HCT116 (cell line): ENCODE measurements around the gene COPB1. TPM values are rescaled to one million over a fixed set of nuclear protein-coding genes. Genes with fewer than 3 reads are reported as not detected.

ENCODE experiments used
- ATAC-seq: fragments of 200-7000 bp; cut with Tn5 transposase; 2 replicates; pipeline ENCODE4 v1.9.1; 2020; ENCODE audit warnings: mild to moderate bottlenecking, moderate library complexity
- BruUV-seq: library from RNA; stranded (reverse); fragments of 400-500 nt; replicated peaks from 2 replicates; lab custom pipeline; 2021; lab: Mats Ljungman, UMichigan
- CTCF ChIA-PET: fragments of 300-600 bp; sonication (Branson Sonifier 250); formaldehyde crosslinking; loops from one replicate; lab custom pipeline; 2021; ENCODE audit warnings: antibody characterized with exemption; lab: Charles Lee
- POLR2A ChIA-PET: fragments of 300-600, 350-600 bp; sonication (Branson Sonifier 250); formaldehyde crosslinking; loops from one replicate; lab custom pipeline; 2021; ENCODE audit warnings: antibody characterized with exemption; lab: Charles Lee
- RAD21 ChIA-PET, 2 experiments: fragments of 300-600 bp; sonication (Branson Sonifier 250); formaldehyde crosslinking; loops; one replicate each; lab custom pipeline; 2023; ENCODE audit warnings: low total read pairs in 2 of 2; ENCODE audit not compliant: uncharacterized antibody in 2 of 2, unreplicated experiment in 2 of 2, low non-redundant PET in 1 of 2; lab: Charles Lee
- DNase-seq: peaks from one replicate; pipeline ENCODE4 v3.0.0-alpha.2; 2010; ENCODE audit warnings: low read depth, low spot score
- H2AFZ ChIP-seq: fragments of 200-600 bp; shearing (Covaris generic), sonication (generic); 2 replicates; pipeline ENCODE4 v1.6.1; 2017; ENCODE audit warnings: low read depth, mixed run types, mixed read lengths, antibody characterized with exemption, low read length; ENCODE audit not compliant: poor library complexity, severe bottlenecking
- H3K27ac ChIP-seq: 2 replicates; pipeline ENCODE4 v1.5.1; 2012; ENCODE audit warnings: low read depth, low read length
- H3K27me3 ChIP-seq: fragments of 200-600 bp; sonication (generic); 2 replicates; pipeline ENCODE4 v1.6.1; 2016; ENCODE audit warnings: mixed run types, low read length, mixed read lengths; ENCODE audit not compliant: insufficient read depth
- H3K36me3 ChIP-seq, 2 experiments: fragments of 200-500 bp in 1 of 2; fragments of 200-600 bp in 1 of 2; sonication (Bioruptor generic) in 1 of 2; sonication (generic) in 1 of 2; 2 replicates each; pipeline versions ENCODE4 v1.5.1 to v1.6.1; 2014 to 2016; ENCODE audit warnings: low read length in 2 of 2, inconsistent platforms in 1 of 2, mixed read lengths in 1 of 2, mixed run types in 1 of 2; ENCODE audit not compliant: insufficient read depth in 2 of 2, control insufficient read depth in 1 of 2
- H3K4me1 ChIP-seq, 2 experiments: fragments of 200-600 bp in 1 of 2; sonication (generic) in 1 of 2; 2 replicates each; pipeline versions ENCODE4 v1.5.1 to v1.6.1; 2012 to 2017; ENCODE audit warnings: low read length in 2 of 2, inconsistent platforms in 1 of 2, mild to moderate bottlenecking in 1 of 2, mixed read lengths in 1 of 2, mixed run types in 1 of 2, moderate library complexity in 1 of 2; ENCODE audit not compliant: insufficient read depth in 2 of 2, control insufficient read depth in 1 of 2
- H3K4me2 ChIP-seq: fragments of 200-600 bp; sonication (generic); 2 replicates; pipeline ENCODE4 v1.6.1; 2017; ENCODE audit warnings: mixed run types, low read length, mixed read lengths
- H3K4me3 ChIP-seq, 2 experiments: fragments of 200-600 bp in 1 of 2; sonication (generic) in 1 of 2; replicated peaks in 1 of 2; 2 replicates each; pipeline ENCODE4 v1.5.1; 2011 to 2016; ENCODE audit warnings: low read length in 2 of 2, control low read depth in 1 of 2, low read depth in 1 of 2, mild to moderate bottlenecking in 1 of 2, mixed read lengths in 1 of 2, mixed run types in 1 of 2
- H3K79me2 ChIP-seq: fragments of 200-600 bp; sonication (generic); 2 replicates; pipeline ENCODE4 v1.6.1; 2017; ENCODE audit warnings: mild to moderate bottlenecking, mixed run types, low read length, moderate library complexity, mixed read lengths; ENCODE audit not compliant: insufficient read depth
- H3K9ac ChIP-seq: fragments of 200-600 bp; sonication (generic); 2 replicates; pipeline ENCODE4 v1.6.1; 2016; ENCODE audit warnings: low read length, mixed read lengths
- H3K9me2 ChIP-seq: fragments of 200-600 bp; sonication (generic), shearing (Covaris generic); 2 replicates; pipeline ENCODE4 v1.6.1; 2017; ENCODE audit warnings: mixed run types, mild to moderate bottlenecking, moderate library complexity; ENCODE audit not compliant: insufficient read depth
- H3K9me3 ChIP-seq, 2 experiments: fragments of 200-500 bp in 1 of 2; fragments of 200-600 bp in 1 of 2; sonication (Bioruptor generic) in 1 of 2; sonication (generic) in 1 of 2; 2 replicates each; pipeline ENCODE4 v1.6.1; 2014 to 2017; ENCODE audit warnings: low read length in 2 of 2, mixed read lengths in 2 of 2, inconsistent platforms in 1 of 2, low read depth in 1 of 2, mild to moderate bottlenecking in 1 of 2, mixed run types in 1 of 2, moderate library complexity in 1 of 2; ENCODE audit not compliant: control insufficient read depth in 1 of 2, insufficient read depth in 1 of 2
- H4K20me1 ChIP-seq: fragments of 200-600 bp; sonication (generic), shearing (Covaris generic); 2 replicates; pipeline ENCODE4 v1.6.1; 2017; ENCODE audit warnings: mixed run types, mild to moderate bottlenecking, moderate library complexity; ENCODE audit not compliant: insufficient read depth
- ATF3 ChIP-seq: IDR thresholded peaks from 2 replicates; pipeline ENCODE4 v1.6.1; 2012
- CBX3 ChIP-seq: IDR thresholded peaks from 2 replicates; pipeline ENCODE4 v1.6.1; 2012; ENCODE audit warnings: low read depth
- CEBPB ChIP-seq: IDR thresholded peaks from 2 replicates; pipeline ENCODE4 v1.6.1; 2012; ENCODE audit warnings: low read depth
- EGR1 ChIP-seq: IDR thresholded peaks from 2 replicates; pipeline ENCODE4 v1.6.1; 2012; ENCODE audit warnings: low read depth
- ELF1 ChIP-seq: IDR thresholded peaks from 2 replicates; pipeline ENCODE4 v1.6.1; 2012; ENCODE audit warnings: low read depth, borderline replicate concordance
- EZH2 ChIP-seq: fragments of 200-600 bp; sonication (generic); IDR thresholded peaks from 2 replicates; pipeline ENCODE4 v1.6.1; 2017; ENCODE audit warnings: antibody characterized with exemption, mixed run types
- FOSL1 ChIP-seq: IDR thresholded peaks from 2 replicates; pipeline ENCODE4 v1.6.1; 2012; ENCODE audit warnings: low read depth
- MAX ChIP-seq: IDR thresholded peaks from 2 replicates; pipeline ENCODE4 v1.6.1; 2012
- POLR2A ChIP-seq: IDR thresholded peaks from 2 replicates; pipeline ENCODE4 v1.7.0; 2011; ENCODE audit warnings: borderline replicate concordance; ENCODE audit not compliant: insufficient read depth, insufficient read length; ENCODE audit errors: extremely low read depth
- POLR2AphosphoS5 ChIP-seq: IDR thresholded peaks from 2 replicates; pipeline ENCODE4 v1.6.1; 2011; ENCODE audit warnings: mild to moderate bottlenecking, low read depth, low read length, moderate library complexity
- SIN3A ChIP-seq: IDR thresholded peaks from 2 replicates; pipeline ENCODE4 v1.6.1; 2012; ENCODE audit warnings: low read depth
- SRF ChIP-seq: IDR thresholded peaks from 2 replicates; pipeline ENCODE4 v1.6.1; 2012; ENCODE audit warnings: low read depth
- TCF7L2 ChIP-seq: IDR thresholded peaks from 2 replicates; pipeline ENCODE4 v1.7.0; 2011; ENCODE audit warnings: borderline replicate concordance, inconsistent platforms; ENCODE audit not compliant: insufficient read depth, insufficient read length; ENCODE audit errors: extremely low read depth
- ZBTB33 ChIP-seq: IDR thresholded peaks from 2 replicates; pipeline ENCODE4 v1.6.1; 2011; ENCODE audit warnings: mild to moderate bottlenecking, low read length, moderate library complexity; ENCODE audit not compliant: insufficient replicate concordance; ENCODE audit errors: extremely low read depth
- ZFX ChIP-seq: fragments of 450-650 bp; IDR thresholded peaks from 2 replicates; pipeline ENCODE4 v1.6.1; 2017
- intact Hi-C: fragments of 100-400 bp; cut with micrococcal nuclease; formaldehyde crosslinking; loops from 2 replicates; pipeline ENCODE4 v1.10.0; 2022
- total RNA-seq: library from RNA; stranded (reverse); gene quantifications from one replicate; pipeline ENCODE4 v1.2.1, GENCODE V29; 2021; ENCODE audit not compliant: unreplicated experiment

Gene COPB1
- total RNA-seq, 1 experiment from 2014 or later = 95.5 TPM

- no peak for TF ChIP-seq ATF3
- TF ChIP-seq SRF = no peak
- no peak for TF ChIP-seq ZFX
- TF ChIP-seq EGR1 = no peak
- TF ChIP-seq CEBPB = no peak
- TF ChIP-seq POLR2A = no peak
- no peak for TF ChIP-seq SIN3A
- TF ChIP-seq TCF7L2 = no peak
- no peak for TF ChIP-seq MAX
- no peak for TF ChIP-seq EZH2
Measured at GRCh38 chr11:14409891-14410290, 89.7 kb downstream of the COPB1 start (continued).

- BruUV-seq = no TSS peak
- CTCF ChIA-PET = interaction anchor here (1.4 kb wide), 1 partner anchor 11 kb away, joined by 3 read pairs; no protein-coding TSS in a partner anchor
Measured at GRCh38 chr11:14408612-14409011, 91.0 kb downstream of the COPB1 start.

More at GRCh38 chr11:14408612-14409011, 91.0 kb downstream of the COPB1 start:
- no peak overlapping the region for H2AFZ ChIP-seq
- RAD21 ChIA-PET = no interaction called here
- H3K4me3 ChIP-seq = no peak overlapping the region
- H3K79me2 ChIP-seq = no peaks in the 10 kb centered on the region
- no peak overlapping the region for H3K9ac ChIP-seq
- intact Hi-C loops = no loop called here
- no peaks in the 10 kb centered on the region for H3K9me3 ChIP-seq
- no peaks in the 10 kb centered on the region for H4K20me1 ChIP-seq
- H3K27ac ChIP-seq = no peak overlapping the region
- H3K27me3 ChIP-seq = no peaks in the 10 kb centered on the region
- no peaks in the 10 kb centered on the region for H3K36me3 ChIP-seq
- no peak overlapping the region for H3K4me2 ChIP-seq
- TF ChIP-seq EZH2 = no peak
- no peak for TF ChIP-seq ELF1
- TF ChIP-seq EGR1 = no peak
- no peak for TF ChIP-seq FOSL1
- TF ChIP-seq TCF7L2 = no peak
- TF ChIP-seq ZBTB33 = no peak
- no peak for TF ChIP-seq ATF3
- no peak for TF ChIP-seq POLR2A
- no peak for TF ChIP-seq CBX3
- no peak for TF ChIP-seq POLR2AphosphoS5
- POLR2A ChIA-PET = no interaction called here
- no peaks in the 10 kb centered on the region for H3K9me2 ChIP-seq
- no peaks in the 10 kb centered on the region for H3K4me1 ChIP-seq
- ATAC-seq (no peak), DNase-seq (no peak)

Other genes starting within 250 kb of the COPB1 start
- gene RRAS2, start 140.6 kb downstream of the COPB1 start, total RNA-seq = 54.5 TPM
- gene PSMA1, start 20.6 kb upstream of the COPB1 start, total RNA-seq = 211 TPM
- 6.7 TPM for gene PDE3B, start 144.0 kb upstream of the COPB1 start, total RNA-seq